Measurements from ENCODE around the gene KRTAP10-1.

Gene KRTAP10-1

DNA sequence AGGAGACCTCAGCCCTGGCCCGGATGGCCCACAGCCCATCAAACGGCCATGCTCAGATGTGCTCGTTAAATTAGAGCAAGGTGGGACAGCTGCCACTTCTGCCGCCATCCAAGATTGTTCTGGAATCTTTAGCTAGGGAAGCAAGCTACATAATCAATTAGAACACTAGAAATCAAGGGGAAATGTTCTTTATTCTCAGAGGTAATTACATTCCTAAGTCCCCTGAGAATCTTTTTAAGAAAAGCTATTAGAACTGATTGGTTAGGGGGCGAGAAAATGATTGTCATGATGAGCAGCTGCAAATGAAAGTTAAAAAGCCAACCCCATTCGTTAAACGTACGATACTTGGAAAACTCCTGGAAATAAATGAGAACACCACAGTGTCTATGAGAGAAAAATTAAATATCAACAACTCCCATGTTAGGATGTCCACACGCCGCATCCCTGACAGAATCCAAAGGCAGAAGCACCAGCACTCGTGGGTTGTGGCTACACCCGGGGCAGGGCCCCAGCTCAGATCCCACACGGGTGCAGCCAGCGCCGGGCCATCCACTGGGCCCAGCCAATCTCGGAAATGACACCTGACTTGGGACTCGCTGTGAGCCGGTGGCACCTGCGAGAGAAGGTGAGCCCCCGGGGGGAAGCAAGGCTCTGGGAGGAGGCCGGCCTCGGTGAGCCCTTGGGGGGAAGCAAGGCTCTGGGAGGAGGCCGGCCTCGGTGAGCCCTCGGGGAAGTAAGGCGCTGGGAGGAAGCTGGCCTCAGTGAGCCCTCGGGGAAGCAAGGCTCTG, 37.6 kb downstream of the KRTAP10-1 start:
- Histone ChIP-seq H3K79me2 (ENCODE audit: control insufficient read depth, insufficient read depth, low read length, poor library complexity) (no peaks in the 10 kb centered on the region), H3K23ac (ENCODE audit: low read length) (no peak overlapping the region), H4K12ac (ENCODE audit: low read depth, low read length) (no peak overlapping the region), H2BK120ac (ENCODE audit: insufficient read depth, low read length, poor library complexity) (no peak overlapping the region), H3K4ac (ENCODE audit: low read depth, low read length) (no peak overlapping the region), H2AFZ (ENCODE audit: insufficient read depth, low read length, poor library complexity) (no peak overlapping the region), H3K4me2 (ENCODE audit: low read length) (no peak overlapping the region), H3K14ac (ENCODE audit: low read length) (no peak overlapping the region), H3K9me3 (ENCODE audit: insufficient read depth, low read depth, low read length) (no peaks in the 10 kb centered on the region), H2BK5ac (ENCODE audit: low read depth, low read length, poor library complexity) (no peak overlapping the region), H3K27ac (ENCODE audit: low read depth, low read length) (no peak overlapping the region), H4K91ac (ENCODE audit: low read depth, low read length) (no peak overlapping the region), H4K8ac (ENCODE audit: low read depth, low read length) (no peak overlapping the region), H3K27me3 (ENCODE audit: insufficient read depth, low read length) (no peaks in the 10 kb centered on the region), H2AK5ac (ENCODE audit: low read length) (no peak overlapping the region), H3K9ac (ENCODE audit: low read length) (no peak overlapping the region), H3K4me1 (ENCODE audit: control insufficient read depth in 1 of 2, insufficient read depth in 2 of 2, low read length in 2 of 2) (peaks cover 0 to 4% of the 10 kb centered on the region in 2 experiments), H3K4me3 (ENCODE audit: low read depth, low read length) (no peak overlapping the region), H3K36me3 (ENCODE audit: control insufficient read depth in 1 of 2, insufficient read depth in 2 of 2, low read length in 2 of 2) (no peaks in the 10 kb centered on the region), H3K18ac (ENCODE audit: low read length) (no peak overlapping the region), H2BK12ac (ENCODE audit: low read length) (no peak overlapping the region), H3K79me1 (ENCODE audit: low read length) (no peaks in the 10 kb centered on the region)
- DNase-seq = no peak
- no CpG with 5 or more reads among the region's 27 CpGs for WGBS (ENCODE audit: extremely low coverage, insufficient coverage, insufficient read length)

- no peak overlapping the region for H3K18ac ChIP-seq (ENCODE audit: low read length)
- H2BK5ac ChIP-seq (ENCODE audit: low read depth, low read length, poor library complexity) = no peak overlapping the region
- no CpG with 5 or more reads among the region's 19 CpGs for WGBS (ENCODE audit: extremely low coverage, insufficient coverage, insufficient read length)
- no peak overlapping the region for H2BK120ac ChIP-seq (ENCODE audit: insufficient read depth, low read length, poor library complexity)
- no peak overlapping the region for H4K91ac ChIP-seq (ENCODE audit: low read depth, low read length)
- no peaks in the 10 kb centered on the region for H3K79me1 ChIP-seq (ENCODE audit: low read length)
- no peak overlapping the region for H3K23ac ChIP-seq (ENCODE audit: low read length)
- no peak overlapping the region for H4K8ac ChIP-seq (ENCODE audit: low read depth, low read length)
- no peaks in the 10 kb centered on the region for H3K4me1 ChIP-seq (ENCODE audit: control insufficient read depth in 1 of 2, insufficient read depth in 2 of 2, low read length in 2 of 2)
- no peak overlapping the region for H3K4me2 ChIP-seq (ENCODE audit: low read length)
- no peaks in the 10 kb centered on the region for H3K27me3 ChIP-seq (ENCODE audit: insufficient read depth, low read length)
- no peak overlapping the region for H3K4ac ChIP-seq (ENCODE audit: low read depth, low read length)
- H3K14ac ChIP-seq (ENCODE audit: low read length) = no peak overlapping the region
- no peaks in the 10 kb centered on the region for H3K79me2 ChIP-seq (ENCODE audit: control insufficient read depth, insufficient read depth, low read length, poor library complexity)
- DNase-seq = no peak
- H3K27ac ChIP-seq (ENCODE audit: low read depth, low read length) = no peak overlapping the region
- no peak overlapping the region for H4K12ac ChIP-seq (ENCODE audit: low read depth, low read length)
- H2AFZ ChIP-seq (ENCODE audit: insufficient read depth, low read length, poor library complexity) = no peak overlapping the region
- no peak overlapping the region for H2AK5ac ChIP-seq (ENCODE audit: low read length)
- no peaks in the 10 kb centered on the region for H3K36me3 ChIP-seq (ENCODE audit: control insufficient read depth in 1 of 2, insufficient read depth in 2 of 2, low read length in 2 of 2)
- no peak overlapping the region for H3K9ac ChIP-seq (ENCODE audit: low read length)
- no peak overlapping the region for H3K4me3 ChIP-seq (ENCODE audit: low read depth, low read length)
- H3K9me3 ChIP-seq (ENCODE audit: insufficient read depth, low read depth, low read length) = no peaks in the 10 kb centered on the region
- H2BK12ac ChIP-seq (ENCODE audit: low read length) = no peak overlapping the region
These were observed 39.9 kb downstream of the KRTAP10-1 start for GRCh38 chr21:44500111-44500510.

GRCh38 chr21:44499631-44500030, 40.4 kb downstream of the KRTAP10-1 start:
- H3K79me1 ChIP-seq (ENCODE audit: low read length) = no peaks in the 10 kb centered on the region
- no peak for DNase-seq
- no peaks in the 10 kb centered on the region for H3K4me1 ChIP-seq (ENCODE audit: control insufficient read depth in 1 of 2, insufficient read depth in 2 of 2, low read length in 2 of 2)
- H3K4ac ChIP-seq (ENCODE audit: low read depth, low read length) = no peak overlapping the region
- no peak overlapping the region for H4K91ac ChIP-seq (ENCODE audit: low read depth, low read length)
- no peaks in the 10 kb centered on the region for H3K9me3 ChIP-seq (ENCODE audit: insufficient read depth, low read depth, low read length)
- no peaks in the 10 kb centered on the region for H3K79me2 ChIP-seq (ENCODE audit: control insufficient read depth, insufficient read depth, low read length, poor library complexity)
- no peaks in the 10 kb centered on the region for H3K36me3 ChIP-seq (ENCODE audit: control insufficient read depth in 1 of 2, insufficient read depth in 2 of 2, low read length in 2 of 2)
- no CpG with 5 or more reads among the region's 23 CpGs for WGBS (ENCODE audit: extremely low coverage, insufficient coverage, insufficient read length)
- no peaks in the 10 kb centered on the region for H3K27me3 ChIP-seq (ENCODE audit: insufficient read depth, low read length)
- no peak overlapping the region for H3K9ac ChIP-seq (ENCODE audit: low read length)
- H3K4me3 ChIP-seq (ENCODE audit: low read depth, low read length) = no peak overlapping the region
- no peak overlapping the region for H3K27ac ChIP-seq (ENCODE audit: low read depth, low read length)
- H3K4me2 ChIP-seq (ENCODE audit: low read length) = no peak overlapping the region
- no peak overlapping the region for H2AK5ac ChIP-seq (ENCODE audit: low read length)
- H4K12ac ChIP-seq (ENCODE audit: low read depth, low read length) = no peak overlapping the region
- H3K23ac ChIP-seq (ENCODE audit: low read length) = no peak overlapping the region
- no peak overlapping the region for H2BK5ac ChIP-seq (ENCODE audit: low read depth, low read length, poor library complexity)
- H3K18ac ChIP-seq (ENCODE audit: low read length) = no peak overlapping the region
- H2BK120ac ChIP-seq (ENCODE audit: insufficient read depth, low read length, poor library complexity) = no peak overlapping the region
- H4K8ac ChIP-seq (ENCODE audit: low read depth, low read length) = no peak overlapping the region
- no peak overlapping the region for H2AFZ ChIP-seq (ENCODE audit: insufficient read depth, low read length, poor library complexity)
- no peak overlapping the region for H3K14ac ChIP-seq (ENCODE audit: low read length)
- no peak overlapping the region for H2BK12ac ChIP-seq (ENCODE audit: low read length)

DNA sequence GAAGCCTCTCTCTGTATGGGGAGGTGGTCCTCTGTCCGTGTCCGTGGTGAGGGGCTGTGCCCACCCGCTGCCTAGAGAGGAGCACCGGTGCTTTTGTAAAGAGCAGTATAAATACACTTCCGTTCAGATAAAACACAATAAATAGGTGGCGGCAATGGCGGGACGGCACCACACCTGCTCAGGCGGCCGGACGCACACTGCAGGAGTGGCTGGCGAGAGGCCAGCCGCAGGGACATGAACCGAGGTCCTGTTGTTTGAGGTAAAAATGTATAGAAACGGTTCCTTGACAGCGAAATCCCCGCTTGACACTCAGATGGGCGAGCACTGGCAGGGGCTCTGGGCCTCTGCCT, 40.8 kb downstream of the KRTAP10-1 start:
- Histone ChIP-seq H3K4me1 (ENCODE audit: control insufficient read depth in 1 of 2, insufficient read depth in 2 of 2, low read length in 2 of 2) (no peaks in the 10 kb centered on the region), H3K4ac (ENCODE audit: low read depth, low read length) (no peak overlapping the region), H3K9ac (ENCODE audit: low read length) (no peak overlapping the region), H4K8ac (ENCODE audit: low read depth, low read length) (no peak overlapping the region), H3K27me3 (ENCODE audit: insufficient read depth, low read length) (no peaks in the 10 kb centered on the region), H2BK120ac (ENCODE audit: insufficient read depth, low read length, poor library complexity) (no peak overlapping the region), H3K79me1 (ENCODE audit: low read length) (no peaks in the 10 kb centered on the region), H3K4me2 (ENCODE audit: low read length) (no peak overlapping the region), H3K23ac (ENCODE audit: low read length) (no peak overlapping the region), H3K14ac (ENCODE audit: low read length) (no peak overlapping the region), H3K4me3 (ENCODE audit: low read depth, low read length) (no peak overlapping the region), H2BK12ac (ENCODE audit: low read length) (no peak overlapping the region), H3K18ac (ENCODE audit: low read length) (no peak overlapping the region), H4K91ac (ENCODE audit: low read depth, low read length) (no peak overlapping the region), H2AK5ac (ENCODE audit: low read length) (no peak overlapping the region), H4K12ac (ENCODE audit: low read depth, low read length) (no peak overlapping the region), H3K9me3 (ENCODE audit: insufficient read depth, low read depth, low read length) (peaks cover 4% of the 10 kb centered on the region), H3K27ac (ENCODE audit: low read depth, low read length) (no peak overlapping the region), H3K79me2 (ENCODE audit: control insufficient read depth, insufficient read depth, low read length, poor library complexity) (no peaks in the 10 kb centered on the region), H3K36me3 (ENCODE audit: control insufficient read depth in 1 of 2, insufficient read depth in 2 of 2, low read length in 2 of 2) (no peaks in the 10 kb centered on the region), H2AFZ (ENCODE audit: insufficient read depth, low read length, poor library complexity) (no peak overlapping the region), H2BK5ac (ENCODE audit: low read depth, low read length, poor library complexity) (no peak overlapping the region)
- no CpG with 5 or more reads among the region's 18 CpGs for WGBS (ENCODE audit: extremely low coverage, insufficient coverage, insufficient read length)
- no peak for DNase-seq
